ENCODE results near the gene DUSP16.

DNA sequence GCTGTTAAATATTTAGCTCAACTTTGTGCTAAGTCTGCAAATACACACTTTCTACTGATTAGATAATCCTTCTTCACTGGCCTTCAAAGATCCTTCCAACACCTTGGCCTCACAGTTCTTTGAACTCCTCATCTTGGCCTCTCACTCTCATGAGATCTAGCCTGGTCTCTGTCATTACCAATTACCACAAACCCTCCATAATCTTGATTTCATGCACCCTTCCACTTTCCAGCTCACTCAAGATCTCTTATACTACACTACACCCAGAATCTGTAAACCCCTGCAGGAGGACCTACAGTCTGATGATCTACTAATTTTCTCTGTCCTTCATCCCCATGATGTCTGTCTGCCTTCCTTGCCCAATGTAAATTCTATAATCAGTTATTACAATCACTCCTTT is 71.1 kb downstream of the DUSP16 start:
- no peak for TF ChIP-seq EP300 (IDR thresholded peaks at IDR 0.05; ENCODE audit: borderline replicate concordance in 1 of 2, low read depth in 2 of 2, low read length in 2 of 2)
- TF ChIP-seq, protein P1, sequence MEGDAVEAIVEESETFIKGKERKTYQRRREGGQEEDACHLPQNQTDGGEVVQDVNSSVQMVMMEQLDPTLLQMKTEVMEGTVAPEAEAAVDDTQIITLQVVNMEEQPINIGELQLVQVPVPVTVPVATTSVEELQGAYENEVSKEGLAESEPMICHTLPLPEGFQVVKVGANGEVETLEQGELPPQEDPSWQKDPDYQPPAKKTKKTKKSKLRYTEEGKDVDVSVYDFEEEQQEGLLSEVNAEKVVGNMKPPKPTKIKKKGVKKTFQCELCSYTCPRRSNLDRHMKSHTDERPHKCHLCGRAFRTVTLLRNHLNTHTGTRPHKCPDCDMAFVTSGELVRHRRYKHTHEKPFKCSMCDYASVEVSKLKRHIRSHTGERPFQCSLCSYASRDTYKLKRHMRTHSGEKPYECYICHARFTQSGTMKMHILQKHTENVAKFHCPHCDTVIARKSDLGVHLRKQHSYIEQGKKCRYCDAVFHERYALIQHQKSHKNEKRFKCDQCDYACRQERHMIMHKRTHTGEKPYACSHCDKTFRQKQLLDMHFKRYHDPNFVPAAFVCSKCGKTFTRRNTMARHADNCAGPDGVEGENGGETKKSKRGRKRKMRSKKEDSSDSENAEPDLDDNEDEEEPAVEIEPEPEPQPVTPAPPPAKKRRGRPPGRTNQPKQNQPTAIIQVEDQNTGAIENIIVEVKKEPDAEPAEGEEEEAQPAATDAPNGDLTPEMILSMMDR (IDR thresholded peaks at IDR 0.05; ENCODE audit: control extremely low read depth in 1 of 3, insufficient read depth in 1 of 3, low read depth in 1 of 3, low read length in 3 of 3) = no peak
- TF ChIP-seq, protein P2, sequence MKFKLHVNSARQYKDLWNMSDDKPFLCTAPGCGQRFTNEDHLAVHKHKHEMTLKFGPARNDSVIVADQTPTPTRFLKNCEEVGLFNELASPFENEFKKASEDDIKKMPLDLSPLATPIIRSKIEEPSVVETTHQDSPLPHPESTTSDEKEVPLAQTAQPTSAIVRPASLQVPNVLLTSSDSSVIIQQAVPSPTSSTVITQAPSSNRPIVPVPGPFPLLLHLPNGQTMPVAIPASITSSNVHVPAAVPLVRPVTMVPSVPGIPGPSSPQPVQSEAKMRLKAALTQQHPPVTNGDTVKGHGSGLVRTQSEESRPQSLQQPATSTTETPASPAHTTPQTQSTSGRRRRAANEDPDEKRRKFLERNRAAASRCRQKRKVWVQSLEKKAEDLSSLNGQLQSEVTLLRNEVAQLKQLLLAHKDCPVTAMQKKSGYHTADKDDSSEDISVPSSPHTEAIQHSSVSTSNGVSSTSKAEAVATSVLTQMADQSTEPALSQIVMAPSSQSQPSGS (IDR thresholded peaks at IDR 0.05; ENCODE audit: low read length) = no peak
- no peak for TF ChIP-seq POLR2A (IDR thresholded peaks at IDR 0.05; ENCODE audit: control extremely low read depth in 1 of 2, low read depth in 2 of 2, low read length in 2 of 2)
- no peak for TF ChIP-seq SP4 (IDR thresholded peaks at IDR 0.05; ENCODE audit: low read length)
- TF ChIP-seq KDM5A (IDR thresholded peaks at IDR 0.05; ENCODE audit: low read length) = no peak
- TF ChIP-seq, protein P3, sequence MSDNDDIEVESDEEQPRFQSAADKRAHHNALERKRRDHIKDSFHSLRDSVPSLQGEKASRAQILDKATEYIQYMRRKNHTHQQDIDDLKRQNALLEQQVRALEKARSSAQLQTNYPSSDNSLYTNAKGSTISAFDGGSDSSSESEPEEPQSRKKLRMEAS (IDR thresholded peaks at IDR 0.05) = no peak
- TF ChIP-seq GTF2F1 (IDR thresholded peaks at IDR 0.05; ENCODE audit: borderline replicate concordance, low read depth, low read length) = no peak
- TF ChIP-seq BACH1 (IDR thresholded peaks at IDR 0.05; ENCODE audit: low read length) = no peak
- TF ChIP-seq GABPA (IDR thresholded peaks at IDR 0.05; ENCODE audit: borderline replicate concordance, insufficient read depth, low read length) = no peak
- TF ChIP-seq POLR2AphosphoS5 (IDR thresholded peaks at IDR 0.05; ENCODE audit: low read depth, low read length) = no peak
- no peak for TF ChIP-seq SRF (IDR thresholded peaks at IDR 0.05; ENCODE audit: low read depth, low read length)
- no peak for TF ChIP-seq EZH2 (IDR thresholded peaks at IDR 0.05; ENCODE audit: low read depth, low read length, severe bottlenecking)
- TF ChIP-seq RFX5 (IDR thresholded peaks at IDR 0.05; ENCODE audit: borderline replicate concordance, low read depth, low read length) = no peak
